ENCODE data around the gene DHCR24.

GRCh38 chr1:54922921-54923421 lies 36.0 kb upstream of the DHCR24 start:
- TF ChIP-seq, protein P1, sequence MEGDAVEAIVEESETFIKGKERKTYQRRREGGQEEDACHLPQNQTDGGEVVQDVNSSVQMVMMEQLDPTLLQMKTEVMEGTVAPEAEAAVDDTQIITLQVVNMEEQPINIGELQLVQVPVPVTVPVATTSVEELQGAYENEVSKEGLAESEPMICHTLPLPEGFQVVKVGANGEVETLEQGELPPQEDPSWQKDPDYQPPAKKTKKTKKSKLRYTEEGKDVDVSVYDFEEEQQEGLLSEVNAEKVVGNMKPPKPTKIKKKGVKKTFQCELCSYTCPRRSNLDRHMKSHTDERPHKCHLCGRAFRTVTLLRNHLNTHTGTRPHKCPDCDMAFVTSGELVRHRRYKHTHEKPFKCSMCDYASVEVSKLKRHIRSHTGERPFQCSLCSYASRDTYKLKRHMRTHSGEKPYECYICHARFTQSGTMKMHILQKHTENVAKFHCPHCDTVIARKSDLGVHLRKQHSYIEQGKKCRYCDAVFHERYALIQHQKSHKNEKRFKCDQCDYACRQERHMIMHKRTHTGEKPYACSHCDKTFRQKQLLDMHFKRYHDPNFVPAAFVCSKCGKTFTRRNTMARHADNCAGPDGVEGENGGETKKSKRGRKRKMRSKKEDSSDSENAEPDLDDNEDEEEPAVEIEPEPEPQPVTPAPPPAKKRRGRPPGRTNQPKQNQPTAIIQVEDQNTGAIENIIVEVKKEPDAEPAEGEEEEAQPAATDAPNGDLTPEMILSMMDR (IDR thresholded peaks at IDR 0.05), result no peak
- no peak for TF ChIP-seq POLR2A (IDR thresholded peaks at IDR 0.05)
